ENCODE data around the gene PACSIN1. TPM values are rescaled to one million over a fixed set of nuclear protein-coding genes. Genes with fewer than 3 reads are reported as not detected.

The PACSIN1 gene
- total and polyA plus RNA-seq, 2 donors (not counting 3 experiments of a cell fraction or from before 2014, with no cell fraction given): 0.03 TPM; not detected in 1

- Histone ChIP-seq H3K4me3 (replicated peaks in 1 of 3; ENCODE audit: insufficient read depth in 1 of 3, low read depth in 1 of 3, low read length in 3 of 3) (no peak overlapping the region), H3K4me1 (ENCODE audit: control insufficient read depth, extremely low read depth, insufficient read depth, low read length) (no peaks in the 10 kb centered on the region), H2AFZ (ENCODE audit: low read depth, low read length) (no peak overlapping the region), H3K4me2 (ENCODE audit: insufficient read depth, low read length) (no peak overlapping the region), H3K9me1 (replicated peaks; ENCODE audit: control insufficient read depth, extremely low read depth, insufficient read depth, low read length) (no peaks in the 10 kb centered on the region), H3K79me2 (ENCODE audit: control insufficient read depth, insufficient read depth, low read length) (no peaks in the 10 kb centered on the region), H3K27me3 (ENCODE audit: control insufficient read depth in 2 of 2, insufficient read depth in 2 of 2, low read length in 2 of 2) (peaks cover 0 to 2% of the 10 kb centered on the region in 2 experiments), H3K27ac (ENCODE audit: insufficient read depth, low read depth, low read length) (no peak overlapping the region), H4K20me1 (replicated peaks; ENCODE audit: control insufficient read depth, extremely low read depth, insufficient read depth, low read length) (no peaks in the 10 kb centered on the region), H3K36me3 (ENCODE audit: control insufficient read depth in 2 of 2, extremely low read depth in 1 of 2, insufficient read depth in 2 of 2, low read length in 2 of 2) (no peaks in the 10 kb centered on the region), H3K9me3 (replicated peaks; ENCODE audit: control insufficient read depth, insufficient read depth, low read length) (no peaks in the 10 kb centered on the region), H3K9ac (replicated peaks; ENCODE audit: extremely low read depth, insufficient read depth, low read length) (no peak overlapping the region)
- CTCF ChIA-PET: interaction anchor here (1.1 kb wide), 1 partner anchor 292 kb away, joined by 3 read pairs; no protein-coding TSS in a partner anchor
- FAIRE-seq: no peak
- intact Hi-C loops (cut with micrococcal nuclease) (no loop called here), dilution Hi-C loops (cut with MboI; ENCODE audit: extremely low pct_ligation_motif_present, low sequenced_read_pairs) (no loop called here)
- BruUV-seq (replicated peaks): no TSS peak
- POLR2A ChIA-PET: no interaction called here
- DNase-seq (ENCODE audit: low read depth, low spot score): no peak
- TF ChIP-seq GATA2 (IDR thresholded peaks at IDR 0.05; ENCODE audit: insufficient read depth, insufficient read length, low read depth, low read length) (no peak), FOS (IDR thresholded peaks at IDR 0.05; ENCODE audit: borderline replicate concordance, insufficient read depth, low read length) (no peak), POLR2A (IDR thresholded peaks at IDR 0.05; ENCODE audit: low read depth, low read length) (no peak), EZH2 (IDR thresholded peaks at IDR 0.05; ENCODE audit: borderline replicate concordance, low read depth, low read length, severe bottlenecking) (no peak), MAX (IDR thresholded peaks at IDR 0.05; ENCODE audit: insufficient read depth, insufficient read length) (no peak), JUN (IDR thresholded peaks at IDR 0.05; ENCODE audit: borderline replicate concordance, insufficient read depth, insufficient read length, low read depth) (no peak), MYC (IDR thresholded peaks at IDR 0.05; ENCODE audit: low read depth, low read length) (no peak), CTCF (IDR thresholded peaks at IDR 0.05; ENCODE audit: extremely low read depth in 1 of 2, insufficient read depth in 1 of 2, low read depth in 1 of 2, low read length in 2 of 2) (no peak), POLR2AphosphoS5 (IDR thresholded peaks at IDR 0.05; ENCODE audit: insufficient read depth, low read depth, low read length) (no peak)
Observed at GRCh38 chr6:34455831-34456230, 10.0 kb upstream of the PACSIN1 start.

Measured in endothelial cell of umbilical vein (primary cell).